Immature natural killer cell (primary cell): ENCODE data around the gene NEK2. TPM values are rescaled to one million over a fixed set of nuclear protein-coding genes. Genes with fewer than 3 reads are reported as not detected.
"Not testable (repeated sequence)": the region's sequence is repeated elsewhere in the genome, so short reads cannot be mapped to it uniquely, and the experiment has no call there.

Source experiments
- DNase-seq, 3 donors: peaks; one replicate each; pipeline ENCODE4 v3.0.0; 2022; ENCODE audit warnings: mixed read lengths in 1 of 3
- H3K27ac Mint-ChIP-seq, 6 donors: one replicate each; pipeline ENCODE4 v1.8.0; 2020; ENCODE audit warnings: mixed read lengths in 6 of 6, mild to moderate bottlenecking in 5 of 6, inconsistent platforms in 4 of 6, moderate library complexity in 3 of 6
- H3K27me3 Mint-ChIP-seq, 3 donors: one replicate each; pipeline ENCODE4 v1.8.0; 2020 to 2021; ENCODE audit warnings: low read depth in 3 of 3, mild to moderate bottlenecking in 3 of 3, mixed read lengths in 3 of 3, moderate library complexity in 3 of 3, inconsistent platforms in 1 of 3
- H3K36me3 Mint-ChIP-seq, 3 donors: one replicate each; pipeline ENCODE4 v1.8.0; 2020; ENCODE audit warnings: mixed read lengths in 3 of 3, inconsistent platforms in 2 of 3, mild to moderate bottlenecking in 2 of 3
- H3K4me1 Mint-ChIP-seq, 2 donors: one replicate each; pipeline ENCODE4 v1.8.0; 2020; ENCODE audit warnings: inconsistent platforms in 2 of 2, mild to moderate bottlenecking in 2 of 2, mixed read lengths in 2 of 2, moderate library complexity in 1 of 2
- H3K4me3 Mint-ChIP-seq, 5 donors: one replicate each; pipeline ENCODE4 v1.8.0; 2020; ENCODE audit warnings: mild to moderate bottlenecking in 5 of 5, mixed read lengths in 5 of 5, inconsistent platforms in 3 of 5, moderate library complexity in 3 of 5
- H3K9me3 Mint-ChIP-seq, 6 donors: one replicate each; pipeline ENCODE4 v1.8.0; 2020; ENCODE audit warnings: mild to moderate bottlenecking in 6 of 6, mixed read lengths in 6 of 6, inconsistent platforms in 4 of 6, moderate library complexity in 3 of 6
- polyA plus RNA-seq, 3 donors: library from polyadenylated mRNA; unstranded; fragments of 300-500 nt; fragmentation: Illumina TruSeq; gene quantifications; one replicate each; pipeline ENCODE4 v1.2.3, GENCODE V29; 2021

The NEK2 gene
- polyA plus RNA-seq, 3 donors from 2014 or later = 0.39 to 1.4 (median 1.00) TPM

- H3K36me3 Mint-ChIP-seq = peaks cover 0 to 3% (median 0%) of the 10 kb centered on the region in 3 donors
Measured at GRCh38 chr1:211640301-211640630, 35.2 kb downstream of the NEK2 start.

GRCh38 chr1:211639475-211640300 lies 35.7 kb downstream of the NEK2 start:
- peaks cover 0 to 3% (median 0%) of the 10 kb centered on the region in 3 donors for H3K36me3 Mint-ChIP-seq
- H3K4me1 Mint-ChIP-seq = peaks cover 14 to 15% of the 10 kb centered on the region in 2 donors
- peaks cover 7 to 10% (median 7%) of the 10 kb centered on the region in 3 donors for H3K27me3 Mint-ChIP-seq
- no peak overlapping the region for H3K27ac Mint-ChIP-seq
- no peaks in the 10 kb centered on the region for H3K9me3 Mint-ChIP-seq
- no peak overlapping the region for H3K4me3 Mint-ChIP-seq
- no peak for DNase-seq

More at GRCh38 chr1:211640301-211640630, 35.2 kb downstream of the NEK2 start:
- Mint-ChIP-seq H3K27me3 (peaks cover 7 to 10% (median 9%) of the 10 kb centered on the region in 3 donors), H3K9me3 (no peaks in the 10 kb centered on the region), H3K4me3 (no peak overlapping the region), H3K27ac (no peak overlapping the region), H3K4me1 (peaks cover 14 to 15% of the 10 kb centered on the region in 2 donors)
- no peak for DNase-seq

- H3K4me1 Mint-ChIP-seq = peaks cover 10 to 11% of the 10 kb centered on the region in 2 donors
Measured at GRCh38 chr1:211638689-211639101, 36.7 kb downstream of the NEK2 start.

GRCh38 chr1:211638246-211638645 lies 37.2 kb downstream of the NEK2 start:
- peaks cover 8 to 11% (median 9%) of the 10 kb centered on the region in 3 donors for H3K27me3 Mint-ChIP-seq
- peaks cover 7 to 10% of the 10 kb centered on the region in 2 donors for H3K4me1 Mint-ChIP-seq
- no peaks in the 10 kb centered on the region for H3K9me3 Mint-ChIP-seq
- no peak overlapping the region for H3K4me3 Mint-ChIP-seq
- no peak for DNase-seq
- H3K36me3 Mint-ChIP-seq = peaks cover 0 to 3% (median 0%) of the 10 kb centered on the region in 3 donors
- no peak overlapping the region for H3K27ac Mint-ChIP-seq

More at GRCh38 chr1:211638689-211639101, 36.7 kb downstream of the NEK2 start:
- Mint-ChIP-seq H3K9me3 (no peaks in the 10 kb centered on the region), H3K27ac (no peak overlapping the region), H3K4me3 (no peak overlapping the region), H3K36me3 (peaks cover 0 to 3% (median 0%) of the 10 kb centered on the region in 3 donors), H3K27me3 (peaks cover 7 to 10% (median 9%) of the 10 kb centered on the region in 3 donors)
- no peak for DNase-seq

- Mint-ChIP-seq H3K27me3 (peaks cover 8 to 12% (median 11%) of the 10 kb centered on the region in 3 donors), H3K27ac (no peak overlapping the region), H3K9me3 (no peaks in the 10 kb centered on the region), H3K36me3 (peaks cover 0 to 3% (median 0%) of the 10 kb centered on the region in 3 donors), H3K4me1 (peaks cover 12 to 16% of the 10 kb centered on the region in 2 donors), H3K4me3 (no peak overlapping the region)
- no peak for DNase-seq
Measured at GRCh38 chr1:211637066-211637465, 38.4 kb downstream of the NEK2 start.

- H3K36me3 Mint-ChIP-seq, DNase-seq, H3K27ac Mint-ChIP-seq, H3K4me3 Mint-ChIP-seq, H3K9me3 Mint-ChIP-seq: not testable (repeated sequence)
- Mint-ChIP-seq H3K4me1 (peaks cover 15 to 21% of the 10 kb centered on the region in 2 donors), H3K27me3 (peaks cover 8 to 12% (median 11%) of the 10 kb centered on the region in 3 donors)
Measured at GRCh38 chr1:211636575-211637029, 38.8 kb downstream of the NEK2 start.

GRCh38 chr1:211635597-211636205 lies 39.7 kb downstream of the NEK2 start:
- Mint-ChIP-seq H3K4me1 (peaks cover 17 to 24% of the 10 kb centered on the region in 2 donors), H3K4me3 (no peak overlapping the region), H3K9me3 (no peaks in the 10 kb centered on the region), H3K27me3 (peaks cover 2 to 12% (median 10%) of the 10 kb centered on the region in 3 donors), H3K27ac (no peak overlapping the region), H3K36me3 (no peaks in the 10 kb centered on the region)
- DNase-seq = no peak

GRCh38 chr1:211634931-211635330 lies 40.5 kb downstream of the NEK2 start:
- no peak for DNase-seq
- peaks cover 2 to 10% (median 8%) of the 10 kb centered on the region in 3 donors for H3K27me3 Mint-ChIP-seq
- no peaks in the 10 kb centered on the region for H3K36me3 Mint-ChIP-seq
- H3K4me1 Mint-ChIP-seq = peaks cover 17 to 24% of the 10 kb centered on the region in 2 donors
- no peaks in the 10 kb centered on the region for H3K9me3 Mint-ChIP-seq
- H3K27ac Mint-ChIP-seq = no peak overlapping the region
- H3K4me3 Mint-ChIP-seq = no peak overlapping the region

GRCh38 chr1:211634461-211634860 lies 41.0 kb downstream of the NEK2 start:
- H3K4me3 Mint-ChIP-seq = no peak overlapping the region
- no peak for DNase-seq
- H3K9me3 Mint-ChIP-seq = no peaks in the 10 kb centered on the region
- peaks cover 17 to 24% of the 10 kb centered on the region in 2 donors for H3K4me1 Mint-ChIP-seq
- no peaks in the 10 kb centered on the region for H3K36me3 Mint-ChIP-seq
- no peak overlapping the region for H3K27ac Mint-ChIP-seq
- H3K27me3 Mint-ChIP-seq = peaks cover 2 to 8% (median 5%) of the 10 kb centered on the region in 3 donors

GRCh38 chr1:211633524-211633846 lies 41.9 kb downstream of the NEK2 start:
- Mint-ChIP-seq H3K36me3 (no peaks in the 10 kb centered on the region), H3K9me3 (no peaks in the 10 kb centered on the region), H3K27me3 (peaks cover 2 to 8% (median 4%) of the 10 kb centered on the region in 3 donors), H3K27ac (peak overlapping the region in 1 of 6 donors; percentile 33), H3K4me3 (no peak overlapping the region), H3K4me1 (peaks cover 17 to 24% of the 10 kb centered on the region in 2 donors)
- DNase-seq = no peak

- peaks cover 2 to 8% (median 4%) of the 10 kb centered on the region in 3 donors for H3K27me3 Mint-ChIP-seq
- no peaks in the 10 kb centered on the region for H3K36me3 Mint-ChIP-seq
- peak overlapping the region in 1 of 5 donors; percentile 3 for H3K4me3 Mint-ChIP-seq
- peaks cover 17 to 24% of the 10 kb centered on the region in 2 donors for H3K4me1 Mint-ChIP-seq
- H3K27ac Mint-ChIP-seq = no peak overlapping the region
- no peak for DNase-seq
- H3K9me3 Mint-ChIP-seq = no peaks in the 10 kb centered on the region
Measured at GRCh38 chr1:211632808-211633523, 42.5 kb downstream of the NEK2 start.

- Mint-ChIP-seq H3K9me3 (no peaks in the 10 kb centered on the region), H3K4me3 (peak overlapping the region in 1 of 5 donors; percentile 48), H3K27ac (no peak overlapping the region), H3K4me1 (peaks cover 17 to 24% of the 10 kb centered on the region in 2 donors), H3K27me3 (peaks cover 2 to 5% (median 4%) of the 10 kb centered on the region in 3 donors), H3K36me3 (no peaks in the 10 kb centered on the region)
- peak in 1 of 3 donors; percentile 14 for DNase-seq
Measured at GRCh38 chr1:211632117-211632807, 43.2 kb downstream of the NEK2 start.

- H3K36me3 Mint-ChIP-seq = no peaks in the 10 kb centered on the region
- H3K9me3 Mint-ChIP-seq = no peaks in the 10 kb centered on the region
- peaks cover 2 to 4% (median 4%) of the 10 kb centered on the region in 3 donors for H3K27me3 Mint-ChIP-seq
- no peak for DNase-seq
- H3K4me1 Mint-ChIP-seq = peaks cover 17 to 24% of the 10 kb centered on the region in 2 donors
- no peak overlapping the region for H3K27ac Mint-ChIP-seq
- no peak overlapping the region for H3K4me3 Mint-ChIP-seq
Measured at GRCh38 chr1:211631168-211631567, 44.3 kb downstream of the NEK2 start.
